Mesenchymal stem cell (in vitro differentiated cells and primary cell): ENCODE data around the gene CACNA2D3.

ENCODE experiments used
- DNase-seq: peaks from one replicate; pipeline ENCODE4 v3.0.0-alpha.2; 2013
- H2AFZ ChIP-seq: one replicate; pipeline ENCODE4 v1.6.1; 2013; ENCODE audit warnings: low read depth, mild to moderate bottlenecking, control low read depth, inconsistent platforms, low read length, moderate library complexity
- H2AK5ac ChIP-seq: 2 replicates; pipeline ENCODE4 v1.6.1; 2013; ENCODE audit warnings: low read length, moderate library complexity, mild to moderate bottlenecking, inconsistent platforms; ENCODE audit not compliant: severe bottlenecking
- H2BK120ac ChIP-seq: one replicate; pipeline ENCODE4 v1.6.1; 2013; ENCODE audit warnings: low read depth, mild to moderate bottlenecking, inconsistent platforms, low read length, moderate library complexity
- H2BK12ac ChIP-seq, 2 experiments: one replicate each; pipeline ENCODE4 v1.6.1; 2013; ENCODE audit warnings: inconsistent platforms in 2 of 2, low read length in 2 of 2, mild to moderate bottlenecking in 2 of 2, moderate library complexity in 2 of 2, control low read depth in 1 of 2
- H2BK15ac ChIP-seq: one replicate; pipeline ENCODE4 v1.6.1; 2013; ENCODE audit warnings: mild to moderate bottlenecking, low read depth, inconsistent platforms; ENCODE audit not compliant: poor library complexity, severe bottlenecking
- H2BK5ac ChIP-seq: 2 replicates; pipeline ENCODE4 v1.6.1; 2013; ENCODE audit warnings: low read depth, mild to moderate bottlenecking, low read length, control low read depth, inconsistent platforms; ENCODE audit not compliant: poor library complexity, severe bottlenecking
- H3K14ac ChIP-seq, 2 experiments: one replicate each; pipeline ENCODE4 v1.6.1; 2013; ENCODE audit warnings: inconsistent platforms in 2 of 2, low read length in 2 of 2, control low read depth in 1 of 2, mild to moderate bottlenecking in 1 of 2, moderate library complexity in 1 of 2
- H3K18ac ChIP-seq, 2 experiments: one replicate each; pipeline ENCODE4 v1.6.1; 2013; ENCODE audit warnings: inconsistent platforms in 2 of 2, low read length in 2 of 2, control low read depth in 1 of 2, low read depth in 1 of 2, mild to moderate bottlenecking in 1 of 2
- H3K23ac ChIP-seq, 2 experiments: one replicate each; pipeline ENCODE4 v1.6.1; 2013; ENCODE audit warnings: inconsistent platforms in 2 of 2, low read length in 2 of 2, mild to moderate bottlenecking in 2 of 2, moderate library complexity in 2 of 2, control low read depth in 1 of 2
- H3K27ac ChIP-seq: 2 replicates; pipeline ENCODE4 v1.5.1; 2013; ENCODE audit warnings: mild to moderate bottlenecking, moderate library complexity, low read length, control low read depth, inconsistent platforms; ENCODE audit not compliant: poor library complexity, severe bottlenecking
- H3K27me3 ChIP-seq, 2 experiments: 2 replicates each; pipeline versions ENCODE4 v1.6.1 to v1.7.0; 2013; ENCODE audit warnings: low read length in 2 of 2, mild to moderate bottlenecking in 2 of 2, moderate library complexity in 2 of 2, control low read depth in 1 of 2, inconsistent platforms in 1 of 2; ENCODE audit not compliant: control insufficient read depth in 1 of 2, insufficient read depth in 1 of 2
- H3K36me3 ChIP-seq, 2 experiments: 2 replicates each; pipeline versions ENCODE4 v1.6.1 to v1.7.0; 2013; ENCODE audit warnings: low read length in 2 of 2, control low read depth in 1 of 2, inconsistent platforms in 1 of 2, low read depth in 1 of 2, mild to moderate bottlenecking in 1 of 2; ENCODE audit not compliant: insufficient read depth in 2 of 2, control insufficient read depth in 1 of 2
- H3K4ac ChIP-seq, 2 experiments: one replicate each; pipeline ENCODE4 v1.6.1; 2013; ENCODE audit warnings: inconsistent platforms in 2 of 2, low read length in 2 of 2, mild to moderate bottlenecking in 2 of 2, moderate library complexity in 2 of 2, control low read depth in 1 of 2, low read depth in 1 of 2
- H3K4me1 ChIP-seq: 2 replicates; pipeline ENCODE4 v1.6.1; 2013; ENCODE audit warnings: low read depth, low read length, control low read depth; ENCODE audit not compliant: control insufficient read depth, insufficient read depth
- H3K4me2 ChIP-seq: 2 replicates; pipeline ENCODE4 v1.6.1; 2013; ENCODE audit warnings: low read length, mild to moderate bottlenecking, inconsistent platforms; ENCODE audit not compliant: poor library complexity, severe bottlenecking
- H3K4me3 ChIP-seq, 2 experiments: 2 replicates each; pipeline versions ENCODE4 v1.5.1 to v1.7.0; 2013; ENCODE audit warnings: low read length in 2 of 2, mild to moderate bottlenecking in 2 of 2, control low read depth in 1 of 2, low read depth in 1 of 2; ENCODE audit not compliant: insufficient read depth in 1 of 2
- H3K79me1 ChIP-seq: replicated peaks from 2 replicates; pipeline ENCODE4 v1.6.1; 2013; ENCODE audit warnings: mild to moderate bottlenecking, control low read depth, low read length, inconsistent platforms; ENCODE audit not compliant: poor library complexity, severe bottlenecking
- H3K9ac ChIP-seq: 2 replicates; pipeline ENCODE4 v1.7.0; 2013; ENCODE audit warnings: mild to moderate bottlenecking, low read length, moderate library complexity
- H3K9me3 ChIP-seq: 2 replicates; pipeline ENCODE4 v1.7.0; 2013; ENCODE audit warnings: mild to moderate bottlenecking, low read length; ENCODE audit not compliant: control insufficient read depth
- H4K8ac ChIP-seq: one replicate; pipeline ENCODE4 v1.6.1; 2013; ENCODE audit warnings: inconsistent platforms, mild to moderate bottlenecking, low read length, moderate library complexity
- H4K91ac ChIP-seq: one replicate; pipeline ENCODE4 v1.6.1; 2013; ENCODE audit warnings: mild to moderate bottlenecking, low read length, inconsistent platforms
- WGBS: methylation state at CpG from one replicate; pipeline ENCODE4 v1.1.7; 2013; ENCODE audit warnings: mixed read lengths; 5-methylcytosine and 5-hydroxymethylcytosine counted together

The CACNA2D3 gene

DNA sequence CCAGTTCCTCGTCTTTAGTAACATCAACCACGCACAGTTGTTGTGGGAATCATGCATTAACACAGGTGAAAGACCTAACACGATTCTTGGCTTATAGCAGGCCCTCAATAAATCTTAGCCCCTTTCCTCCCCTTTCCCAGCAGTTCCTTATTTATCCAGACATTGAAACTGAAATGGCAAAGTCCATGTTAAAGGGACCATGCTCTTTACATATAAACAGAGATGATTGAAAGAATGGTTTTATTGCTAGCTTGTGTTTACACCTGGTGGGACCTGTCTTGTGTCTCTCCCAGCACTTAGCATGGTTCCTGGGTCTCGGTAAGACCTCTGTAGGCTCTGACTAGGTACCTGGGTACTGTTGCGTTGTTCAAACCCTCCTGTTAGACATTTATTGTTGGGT, 553.7 kb downstream of the CACNA2D3 start:
- H3K4me1 ChIP-seq, result no peaks in the 10 kb centered on the region
- no peak overlapping the region for H3K4me3 ChIP-seq
- no peak overlapping the region for H3K14ac ChIP-seq
- H3K27me3 ChIP-seq, result no peaks in the 10 kb centered on the region
- H2AFZ ChIP-seq, result no peak overlapping the region
- WGBS, result 73% methylated on average over 5 of the region's 5 CpGs
- no peak overlapping the region for H2BK120ac ChIP-seq
- H3K9ac ChIP-seq, result no peak overlapping the region
- no peak overlapping the region for H4K91ac ChIP-seq
- no peak for DNase-seq
- no peak overlapping the region for H4K8ac ChIP-seq
- no peak overlapping the region for H2BK5ac ChIP-seq
- H2BK12ac ChIP-seq, result no peak overlapping the region
- no peaks in the 10 kb centered on the region for H3K9me3 ChIP-seq
- H3K18ac ChIP-seq, result no peak overlapping the region
- no peak overlapping the region for H3K27ac ChIP-seq
- H3K4ac ChIP-seq, result no peak overlapping the region
- no peaks in the 10 kb centered on the region for H3K36me3 ChIP-seq
- H2AK5ac ChIP-seq, result no peak overlapping the region
- H2BK15ac ChIP-seq, result no peak overlapping the region
- no peaks in the 10 kb centered on the region for H3K79me1 ChIP-seq
- no peak overlapping the region for H3K4me2 ChIP-seq
- H3K23ac ChIP-seq, result no peak overlapping the region

DNA sequence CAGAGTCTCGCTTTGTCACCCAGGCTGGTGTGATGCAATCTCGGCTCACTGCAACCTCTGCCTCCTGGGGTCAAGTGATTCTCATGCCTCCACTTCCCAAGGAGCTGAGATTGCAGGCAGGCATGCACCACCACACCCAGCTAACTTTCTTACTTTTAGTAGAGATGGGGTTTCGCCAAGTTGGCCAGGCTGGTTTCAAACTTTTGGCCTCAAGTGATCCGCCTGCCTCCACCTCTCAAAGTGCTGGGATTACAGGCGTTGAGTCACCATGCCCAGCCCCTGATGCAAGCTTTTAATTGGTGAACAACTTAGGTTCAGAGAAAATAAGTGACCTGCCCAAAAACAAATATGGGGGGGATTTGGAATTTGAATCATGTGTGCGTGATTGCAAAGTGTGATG, 559.4 kb downstream of the CACNA2D3 start:
- no peak overlapping the region for H3K9ac ChIP-seq
- no peak overlapping the region for H3K27ac ChIP-seq
- no peak for DNase-seq
- H3K27me3 ChIP-seq, result no peaks in the 10 kb centered on the region
- H3K79me1 ChIP-seq, result no peaks in the 10 kb centered on the region
- 91% methylated on average over 6 of the region's 6 CpGs for WGBS
- H2BK5ac ChIP-seq, result no peak overlapping the region
- H3K9me3 ChIP-seq, result peaks cover 4% of the 10 kb centered on the region
- H3K4ac ChIP-seq, result no peak overlapping the region
- H3K4me2 ChIP-seq, result no peak overlapping the region
- no peak overlapping the region for H4K91ac ChIP-seq
- no peak overlapping the region for H3K18ac ChIP-seq
- no peaks in the 10 kb centered on the region for H3K36me3 ChIP-seq
- no peak overlapping the region for H2AFZ ChIP-seq
- no peak overlapping the region for H4K8ac ChIP-seq
- no peak overlapping the region for H2BK120ac ChIP-seq
- H3K14ac ChIP-seq, result no peak overlapping the region
- H2BK15ac ChIP-seq, result no peak overlapping the region
- no peaks in the 10 kb centered on the region for H3K4me1 ChIP-seq
- no peak overlapping the region for H2BK12ac ChIP-seq
- no peak overlapping the region for H2AK5ac ChIP-seq
- no peak overlapping the region for H3K4me3 ChIP-seq
- no peak overlapping the region for H3K23ac ChIP-seq

DNA sequence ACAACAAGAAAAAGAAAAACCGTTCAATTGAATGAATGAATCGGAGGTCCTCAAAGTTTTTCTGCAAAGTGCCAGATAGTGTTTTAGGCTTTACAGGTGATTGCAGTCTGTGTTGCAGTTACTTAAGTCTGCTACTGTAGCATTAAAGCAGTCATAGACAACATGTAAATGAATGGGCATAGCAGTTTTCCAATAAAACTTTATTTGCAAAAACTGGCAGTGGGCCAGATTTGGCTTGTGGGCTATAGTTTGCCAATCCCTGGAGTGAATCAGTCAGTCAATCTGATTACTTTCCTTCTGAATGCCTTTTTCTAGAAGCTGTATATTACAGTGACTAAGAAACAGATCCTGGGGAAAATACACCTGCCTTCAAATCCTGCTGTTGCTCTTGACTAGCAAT, 562.9 kb downstream of the CACNA2D3 start:
- Histone ChIP-seq H3K4me2 (no peak overlapping the region), H3K9ac (no peak overlapping the region), H4K91ac (no peak overlapping the region), H3K4me1 (no peaks in the 10 kb centered on the region), H3K36me3 (no peaks in the 10 kb centered on the region), H3K4ac (no peak overlapping the region), H2AK5ac (no peak overlapping the region), H3K4me3 (no peak overlapping the region), H3K27me3 (no peaks in the 10 kb centered on the region), H4K8ac (no peak overlapping the region), H3K14ac (no peak overlapping the region), H3K27ac (no peak overlapping the region), H2AFZ (no peak overlapping the region), H3K9me3 (peaks cover 4% of the 10 kb centered on the region), H3K18ac (no peak overlapping the region), H2BK5ac (no peak overlapping the region), H3K23ac (no peak overlapping the region), H3K79me1 (no peaks in the 10 kb centered on the region), H2BK120ac (no peak overlapping the region), H2BK12ac (no peak overlapping the region), H2BK15ac (no peak overlapping the region)
- WGBS, result 97% methylated on average over 2 of the region's 2 CpGs
- DNase-seq, result no peak

DNA sequence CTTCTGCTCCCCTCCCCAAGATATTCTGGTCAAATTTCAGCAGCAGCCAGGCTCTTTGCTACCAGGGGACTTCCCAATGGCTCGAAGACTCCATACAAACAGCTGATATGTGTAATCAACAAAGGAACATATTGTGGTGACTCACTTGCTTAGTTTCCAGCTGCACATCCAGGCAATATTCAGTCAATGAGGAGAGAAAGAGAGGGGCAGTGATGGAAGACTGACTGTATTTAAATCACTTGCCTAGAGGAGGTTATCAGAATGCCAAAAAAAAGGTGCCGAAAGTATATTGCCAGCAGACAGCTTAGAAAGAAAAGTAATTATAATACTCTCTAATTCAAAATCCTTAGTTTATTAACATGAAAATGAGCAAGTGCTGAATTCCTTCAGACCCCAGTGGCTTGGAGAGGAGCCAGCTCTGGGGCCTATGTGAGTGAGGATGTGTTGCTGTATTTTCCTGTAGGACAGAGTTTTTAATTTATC, 569.0 kb downstream of the CACNA2D3 start:
- Histone ChIP-seq H3K18ac (peak overlapping the region in 1 of 2 experiments; percentile 57), H3K4me3 (no peak overlapping the region), H3K4ac (no peak overlapping the region), H3K14ac (no peak overlapping the region), H2BK12ac (no peak overlapping the region), H3K4me1 (no peaks in the 10 kb centered on the region), H4K91ac (no peak overlapping the region), H2BK5ac (no peak overlapping the region), H2BK120ac (no peak overlapping the region), H2AFZ (no peak overlapping the region), H3K27me3 (no peaks in the 10 kb centered on the region), H3K27ac (no peak overlapping the region), H3K4me2 (no peak overlapping the region), H3K9ac (no peak overlapping the region), H3K23ac (no peak overlapping the region), H3K79me1 (no peaks in the 10 kb centered on the region), H2BK15ac (no peak overlapping the region), H3K36me3 (no peaks in the 10 kb centered on the region), H4K8ac (no peak overlapping the region), H2AK5ac (no peak overlapping the region), H3K9me3 (no peaks in the 10 kb centered on the region)
- DNase-seq, result peak; percentile 75
- WGBS, result no CpG with 5 or more reads among the region's 2 CpGs
